ENCODE results near the gene SENP3.
"Not testable (repeated sequence)": the region's sequence is repeated elsewhere in the genome, so short reads cannot be mapped to it uniquely, and the experiment has no call there.

SENP3 gene

DNA sequence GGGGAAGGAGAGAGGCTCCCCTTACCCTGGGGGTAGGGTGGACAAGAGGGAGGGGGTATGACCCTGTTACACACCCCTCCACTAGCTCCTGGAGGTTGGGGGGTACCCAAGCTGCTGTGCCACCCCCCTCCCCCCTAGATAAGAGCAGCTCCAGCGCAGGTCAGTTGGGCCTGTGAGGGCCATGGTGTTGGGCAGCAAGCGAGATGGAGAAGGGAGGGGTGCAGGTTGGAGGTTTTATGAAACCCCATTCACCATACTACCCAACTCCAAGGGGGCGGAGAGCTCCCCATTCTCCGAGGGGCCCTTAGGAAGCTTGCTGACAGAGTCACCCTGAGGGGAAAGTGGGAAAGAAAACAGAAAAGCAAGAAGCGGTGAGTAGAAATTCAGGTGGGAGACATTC, 29.9 kb downstream of the SENP3 start:
- no peak for DNase-seq (ENCODE audit: extremely low read depth in 1 of 2, low read depth in 1 of 2)

DNA sequence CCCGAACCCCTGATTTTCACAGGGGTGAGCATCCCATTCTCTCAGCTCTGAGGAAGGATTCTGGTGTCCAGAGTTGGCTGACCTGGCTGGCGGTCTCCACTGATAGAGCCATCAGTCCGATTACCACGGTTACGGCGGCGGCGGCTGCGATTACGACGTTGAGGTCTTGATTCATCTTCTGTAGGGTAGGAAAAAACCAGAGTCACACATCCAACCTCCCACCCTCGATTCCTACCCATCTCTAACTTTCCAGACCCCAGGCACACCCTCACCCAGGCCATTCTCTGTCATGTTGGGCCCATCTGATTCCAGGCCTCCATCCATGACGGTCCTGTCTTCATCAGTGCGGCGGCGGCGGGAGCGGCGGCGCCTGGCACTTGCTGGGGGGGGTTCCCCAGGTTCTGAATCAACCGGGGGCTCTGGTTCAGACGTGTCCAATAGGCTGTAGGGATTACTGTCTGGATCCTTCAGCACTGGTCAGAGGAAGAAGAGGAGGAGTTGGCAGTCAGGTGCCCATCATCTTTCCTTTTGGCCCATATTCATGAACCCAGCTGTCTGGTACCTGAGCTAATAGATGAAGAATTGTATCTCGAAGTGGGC, 30.8 kb downstream of the SENP3 start:
- DNase-seq (ENCODE audit: extremely low read depth in 1 of 2, low read depth in 1 of 2): no peak

- DNase-seq (ENCODE audit: extremely low read depth in 1 of 2, low read depth in 1 of 2): no peak
These were observed 31.6 kb downstream of the SENP3 start for GRCh38 chr17:7593296-7593695.

DNA sequence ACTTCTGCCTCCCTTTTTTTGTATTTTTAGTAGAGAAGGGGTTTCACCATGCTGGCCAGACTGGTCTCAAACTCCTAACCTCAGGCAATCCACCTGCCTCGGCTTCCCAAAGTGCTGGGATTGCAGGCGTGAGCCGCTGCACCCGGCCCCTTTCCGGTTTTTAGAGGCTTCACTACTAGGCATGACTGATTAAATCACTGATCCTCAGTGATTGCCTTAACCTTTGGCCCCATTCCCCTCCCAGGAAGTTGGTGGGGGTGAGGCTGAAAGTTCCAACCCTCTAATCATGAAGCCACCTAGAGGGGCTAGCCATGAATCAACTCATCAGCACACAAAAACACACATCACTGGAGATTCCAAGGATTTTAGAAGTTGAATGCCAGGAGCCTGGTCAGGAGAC, 35.8 kb downstream of the SENP3 start:
- DNase-seq (ENCODE audit: extremely low read depth in 1 of 2, low read depth in 1 of 2): not testable (repeated sequence)

DNA sequence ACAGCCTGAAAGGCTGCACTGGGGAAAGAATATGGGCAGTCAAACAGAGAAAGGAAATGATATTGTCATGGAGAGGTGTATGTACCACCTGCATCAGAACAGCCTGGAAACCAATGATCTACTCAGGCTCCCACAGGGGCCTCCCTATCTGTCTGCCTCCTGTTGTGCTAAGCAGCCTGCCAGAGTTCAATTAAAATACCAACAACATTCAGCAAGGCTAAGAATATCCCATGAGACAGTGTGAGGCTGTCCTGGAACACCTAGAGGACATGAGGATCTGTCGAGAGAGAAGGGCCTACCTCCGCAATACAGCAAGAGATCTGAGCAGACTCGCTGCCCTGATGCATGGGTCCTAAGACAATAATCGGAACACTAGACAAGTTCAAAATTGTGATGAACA, 44.6 kb downstream of the SENP3 start:
- DNase-seq (ENCODE audit: extremely low read depth in 1 of 2, low read depth in 1 of 2): no peak

- no peak for DNase-seq (ENCODE audit: extremely low read depth in 1 of 2, low read depth in 1 of 2)
These were observed 48.9 kb downstream of the SENP3 start for GRCh38 chr17:7610641-7611040.

- DNase-seq (ENCODE audit: extremely low read depth in 1 of 2, low read depth in 1 of 2): no peak
These were observed 50.0 kb downstream of the SENP3 start for GRCh38 chr17:7611635-7612293.

GRCh38 chr17:7612294-7612640, 50.5 kb downstream of the SENP3 start:
- no peak for DNase-seq (ENCODE audit: extremely low read depth in 1 of 2, low read depth in 1 of 2)

DNA sequence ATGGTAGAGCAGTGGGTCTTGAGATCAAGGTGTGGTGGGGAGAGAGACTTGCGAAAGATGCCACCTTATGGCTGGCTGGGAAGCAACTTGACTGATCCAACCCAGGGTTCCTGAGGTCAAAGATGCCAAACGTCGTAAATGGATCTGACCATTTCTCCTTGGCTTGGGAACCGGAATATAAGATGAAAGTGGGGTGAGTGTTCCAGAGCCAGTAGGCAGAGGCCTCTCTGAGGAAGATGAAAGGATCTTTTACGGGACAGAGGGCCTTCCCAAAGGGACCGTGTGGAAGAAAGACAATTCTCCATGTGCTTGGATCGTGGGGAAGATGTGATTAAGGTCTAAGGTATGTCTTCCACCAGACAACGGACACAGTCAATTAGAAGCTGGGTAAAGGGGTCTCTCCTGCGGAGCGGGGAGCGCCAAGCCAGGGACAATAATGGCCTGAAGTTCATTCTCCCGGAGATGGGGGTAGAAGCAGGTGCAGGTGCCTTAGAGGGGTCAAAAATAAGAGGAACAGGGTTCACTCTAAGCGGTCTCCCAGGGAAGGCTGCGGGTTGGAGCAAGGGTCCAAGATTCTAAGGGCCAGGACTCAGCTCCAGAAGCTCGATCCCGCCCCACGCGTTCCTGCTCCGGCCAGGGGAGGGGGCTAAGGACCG, 52.2 kb downstream of the SENP3 start:
- DNase-seq (ENCODE audit: extremely low read depth in 1 of 2, low read depth in 1 of 2): no peak

DNA sequence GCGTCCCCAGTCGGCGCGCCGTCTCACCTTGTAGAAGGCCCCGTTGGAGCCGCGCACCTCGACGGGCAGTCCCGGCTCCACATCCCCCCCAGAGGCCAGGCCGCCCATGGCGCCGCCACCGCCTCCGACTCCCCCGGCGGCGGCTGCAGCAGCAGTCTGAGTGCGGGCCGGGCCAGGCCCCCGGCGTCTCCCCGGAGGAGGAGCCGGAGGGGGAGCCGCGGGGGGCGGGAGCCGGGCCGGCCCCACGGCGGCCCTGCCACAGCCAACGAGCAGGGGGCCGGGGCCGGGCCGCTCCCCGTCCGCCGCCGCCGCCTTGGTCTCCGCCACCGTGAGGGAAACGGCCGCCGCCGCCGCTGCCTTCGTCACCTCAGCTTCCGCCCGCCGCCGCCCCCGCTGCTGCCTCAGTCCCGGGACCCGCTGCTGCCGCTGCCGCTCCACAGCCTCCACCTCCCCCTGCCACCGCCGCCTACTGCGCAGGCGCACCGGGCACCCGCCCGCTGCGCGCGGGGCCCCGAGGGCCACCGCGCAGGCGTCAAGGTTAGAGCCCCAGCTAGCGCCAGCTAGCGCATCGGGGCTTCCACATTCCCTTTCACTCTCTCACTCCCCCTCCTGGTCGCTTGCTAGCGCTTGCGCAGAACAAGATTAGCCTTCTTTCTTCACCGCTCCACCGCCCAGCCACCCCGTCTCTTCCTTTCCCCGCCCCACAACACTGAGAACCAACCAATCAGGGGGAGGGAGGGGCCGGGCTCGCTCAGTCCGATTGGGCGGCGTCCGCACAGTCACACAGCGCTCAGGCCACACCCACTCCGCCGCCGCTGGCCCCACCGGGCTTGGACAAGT, 52.9 kb downstream of the SENP3 start, which contains the start of gene FXR2:
Gene FXR2, minus strand, starts transcription at position 473 of the 840 bp plus-strand sequence. Its CDS starts 365 bp downstream, at position 108.
- DNase-seq (ENCODE audit: extremely low read depth in 1 of 2, low read depth in 1 of 2): peak; percentile 93 to 98

DNA sequence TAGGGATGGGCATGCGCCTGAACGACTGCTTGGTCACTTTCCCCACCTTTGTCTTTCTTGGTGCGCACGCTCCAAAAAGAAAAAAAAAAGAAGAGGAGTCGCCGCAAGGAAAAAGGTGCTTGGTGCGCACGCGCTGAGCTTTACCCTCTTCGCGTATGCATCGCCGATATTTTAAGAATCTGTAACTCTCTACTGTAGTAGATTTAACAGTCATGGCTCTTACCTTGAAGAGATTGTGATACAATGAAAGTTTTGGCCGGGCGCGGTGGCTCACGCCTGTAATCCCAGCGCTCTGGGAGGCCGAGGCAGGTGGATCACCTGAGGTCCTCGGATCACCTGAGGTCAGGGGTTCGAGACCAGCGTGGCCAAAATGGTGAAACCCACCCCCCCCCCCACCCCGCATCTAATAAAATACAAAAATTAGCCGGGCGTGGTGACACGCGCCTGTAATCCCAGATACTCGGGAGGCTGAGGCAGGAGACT, 53.6 kb downstream of the SENP3 start:
- no peak for DNase-seq (ENCODE audit: extremely low read depth in 1 of 2, low read depth in 1 of 2)

DNA sequence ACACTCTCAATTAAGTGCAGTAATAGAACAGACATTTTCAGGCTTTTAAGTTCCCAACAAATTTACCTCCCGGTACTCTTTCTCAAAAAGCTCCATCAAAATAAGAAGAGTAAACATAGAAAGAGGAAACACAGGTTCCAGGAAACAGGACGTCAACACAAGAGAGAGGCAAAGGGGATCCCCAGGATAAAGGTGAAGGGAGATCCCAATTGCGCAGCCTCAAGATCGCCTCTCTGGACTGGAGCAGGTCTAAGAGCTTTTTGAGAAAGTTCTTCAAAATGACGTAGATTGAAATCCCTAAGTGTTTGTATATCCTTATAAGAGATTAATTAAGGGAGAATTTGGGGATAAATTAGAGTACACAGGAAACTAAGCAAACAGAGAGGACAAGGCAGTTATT, 56.9 kb downstream of the SENP3 start:
- no peak for DNase-seq (ENCODE audit: extremely low read depth in 1 of 2, low read depth in 1 of 2)

- DNase-seq (ENCODE audit: extremely low read depth in 1 of 2, low read depth in 1 of 2): no peak
These were observed 59.1 kb downstream of the SENP3 start for GRCh38 chr17:7620835-7621234.

Data from activated CD8-positive, alpha-beta memory T cell treated with anti-CD3 and anti-CD28 coated beads for 1 hour (primary cell).